Fibroblast of lung (primary cell): Measurements from ENCODE around the gene ADRB1. TPM values are rescaled to one million over a fixed set of nuclear protein-coding genes. Genes with fewer than 3 reads are reported as not detected.

Source experiments
- DNase-seq, 2 donors: peaks; one replicate each; pipeline versions ENCODE4 v3.0.0 to v3.0.0-alpha.2; 2010; ENCODE audit warnings: low read depth in 2 of 2
- H2AFZ ChIP-seq: 2 replicates; pipeline ENCODE4 v1.5.1; 2012; ENCODE audit warnings: low read length, control low read depth, inconsistent platforms
- H3K27ac ChIP-seq: 2 replicates; pipeline ENCODE4 v1.5.1; 2011; ENCODE audit warnings: low read length, control low read depth; ENCODE audit not compliant: insufficient read depth
- H3K27me3 ChIP-seq: 2 replicates; pipeline ENCODE4 v1.5.1; 2011; ENCODE audit warnings: mild to moderate bottlenecking, low read length; ENCODE audit not compliant: control insufficient read depth, insufficient read depth
- H3K36me3 ChIP-seq: 2 replicates; pipeline ENCODE4 v1.5.1; 2011; ENCODE audit warnings: low read length; ENCODE audit not compliant: control insufficient read depth, insufficient read depth
- H3K4me1 ChIP-seq: 2 replicates; pipeline ENCODE4 v1.5.1; 2011; ENCODE audit warnings: low read length; ENCODE audit not compliant: control insufficient read depth, insufficient read depth; ENCODE audit errors: extremely low read depth
- H3K4me2 ChIP-seq: 2 replicates; pipeline ENCODE4 v1.5.1; 2011; ENCODE audit warnings: low read length, control low read depth; ENCODE audit not compliant: insufficient read depth; ENCODE audit errors: extremely low read depth
- H3K4me3 ChIP-seq, 4 experiments: fragments of 200-600 bp in 1 of 4; sonication (generic) in 1 of 4; replicated peaks in 1 of 4; 2 replicates each; pipeline ENCODE4 v1.5.1; 2011 to 2016; ENCODE audit warnings: low read length in 4 of 4, low read depth in 3 of 4, mild to moderate bottlenecking in 3 of 4, control low read depth in 2 of 4, inconsistent platforms in 1 of 4, mixed read lengths in 1 of 4; ENCODE audit not compliant: insufficient read depth in 1 of 4; ENCODE audit errors: control extremely low read depth in 1 of 4
- H3K79me2 ChIP-seq: 2 replicates; pipeline ENCODE4 v1.5.1; 2012; ENCODE audit warnings: mild to moderate bottlenecking, low read length, inconsistent platforms; ENCODE audit not compliant: control insufficient read depth, insufficient read depth
- H3K9ac ChIP-seq: 2 replicates; pipeline ENCODE4 v1.5.1; 2011; ENCODE audit warnings: mild to moderate bottlenecking, low read length, control low read depth; ENCODE audit not compliant: insufficient read depth
- H3K9me3 ChIP-seq: 2 replicates; pipeline ENCODE4 v1.5.1; 2012; ENCODE audit warnings: low read depth, low read length; ENCODE audit not compliant: control insufficient read depth, insufficient read depth
- H4K20me1 ChIP-seq: 2 replicates; pipeline ENCODE4 v1.5.1; 2011; ENCODE audit warnings: low read length; ENCODE audit not compliant: control insufficient read depth, insufficient read depth; ENCODE audit errors: extremely low read depth
- EZH2 ChIP-seq: IDR thresholded peaks from 2 replicates; pipeline ENCODE4 v1.5.1; 2012; ENCODE audit warnings: low read length, control low read depth, mild to moderate bottlenecking; ENCODE audit errors: missing control alignments
- polyA plus RNA-seq, 2 donors: library from polyadenylated mRNA; depleted of rRNA in 1 of 2; stranded (reverse) in 1 of 2; unstranded in 1 of 2; fragments of >200 nt; gene quantifications; 2 replicates each; pipeline ENCODE4 v1.2.1, GENCODE V29; 2011 to 2012; ENCODE audit warnings: missing spikeins in 1 of 2
- total RNA-seq: library from RNA; depleted of rRNA; stranded (reverse); fragments of >200 nt; gene quantifications from 2 replicates; pipeline ENCODE4 v1.2.1, GENCODE V29; 2014
- TF ChIP-seq, protein P1 (sequence below), 2 donors: IDR thresholded peaks in 1 of 2; conservative IDR thresholded peaks in 1 of 2; 1 replicate in 1 of 2; 2 replicates in 1 of 2; pipeline ENCODE4 v1.5.1; 2011 to 2012; ENCODE audit warnings: low read length in 2 of 2, control low read depth in 1 of 2, inconsistent platforms in 1 of 2, low read depth in 1 of 2, mild to moderate bottlenecking in 1 of 2

The ADRB1 gene
- total and polyA plus RNA-seq, 2 donors (not counting 1 experiment from before 2014, with no cell fraction given): not detected

DNA sequence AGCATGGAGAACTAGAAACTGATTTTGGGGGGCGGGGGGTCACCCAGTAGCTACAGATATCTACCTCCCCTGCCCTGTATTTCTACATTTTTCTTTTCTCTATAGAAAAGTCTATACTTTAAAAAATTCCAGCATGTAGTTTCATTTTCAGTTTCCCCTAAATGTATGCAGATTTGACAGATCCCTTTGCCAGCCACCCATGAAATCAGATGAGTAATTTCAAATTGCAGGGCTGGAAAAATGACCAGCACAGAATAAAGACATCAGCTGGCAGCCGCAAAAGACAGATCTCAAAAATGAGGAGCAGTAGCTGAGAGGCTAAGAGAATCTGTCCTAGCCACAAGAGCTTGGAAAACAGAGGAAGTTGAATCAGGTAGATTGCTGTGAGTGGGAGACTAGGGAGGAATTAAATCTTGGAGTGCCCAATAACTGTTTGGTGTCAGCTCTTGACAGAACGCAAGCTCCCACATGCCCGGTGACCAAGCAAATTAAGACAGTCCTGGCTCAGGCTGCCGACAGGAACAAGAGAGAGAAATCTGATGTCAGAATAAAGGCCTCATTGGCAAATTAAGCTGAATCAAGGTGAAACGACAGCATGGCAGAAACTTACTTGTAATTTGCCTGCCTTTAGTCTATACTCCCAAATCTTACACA is 24.5 kb downstream of the ADRB1 start:
- no peaks in the 10 kb centered on the region for H3K27me3 ChIP-seq
- TF ChIP-seq, protein P1, sequence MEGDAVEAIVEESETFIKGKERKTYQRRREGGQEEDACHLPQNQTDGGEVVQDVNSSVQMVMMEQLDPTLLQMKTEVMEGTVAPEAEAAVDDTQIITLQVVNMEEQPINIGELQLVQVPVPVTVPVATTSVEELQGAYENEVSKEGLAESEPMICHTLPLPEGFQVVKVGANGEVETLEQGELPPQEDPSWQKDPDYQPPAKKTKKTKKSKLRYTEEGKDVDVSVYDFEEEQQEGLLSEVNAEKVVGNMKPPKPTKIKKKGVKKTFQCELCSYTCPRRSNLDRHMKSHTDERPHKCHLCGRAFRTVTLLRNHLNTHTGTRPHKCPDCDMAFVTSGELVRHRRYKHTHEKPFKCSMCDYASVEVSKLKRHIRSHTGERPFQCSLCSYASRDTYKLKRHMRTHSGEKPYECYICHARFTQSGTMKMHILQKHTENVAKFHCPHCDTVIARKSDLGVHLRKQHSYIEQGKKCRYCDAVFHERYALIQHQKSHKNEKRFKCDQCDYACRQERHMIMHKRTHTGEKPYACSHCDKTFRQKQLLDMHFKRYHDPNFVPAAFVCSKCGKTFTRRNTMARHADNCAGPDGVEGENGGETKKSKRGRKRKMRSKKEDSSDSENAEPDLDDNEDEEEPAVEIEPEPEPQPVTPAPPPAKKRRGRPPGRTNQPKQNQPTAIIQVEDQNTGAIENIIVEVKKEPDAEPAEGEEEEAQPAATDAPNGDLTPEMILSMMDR (conservative IDR thresholded peaks at IDR 0.05 in 1 of 2, IDR thresholded peaks at IDR 0.05 in 1 of 2; ENCODE audit: low read depth in 1 of 2, low read length in 2 of 2): no peak
- TF ChIP-seq EZH2: no peak
- DNase-seq: no peak

GRCh38 chr10:114070710-114071109 is 27.0 kb downstream of the ADRB1 start:
- no peak overlapping the region for H3K4me3 ChIP-seq
- no peaks in the 10 kb centered on the region for H3K36me3 ChIP-seq
- no peaks in the 10 kb centered on the region for H3K4me1 ChIP-seq
- no peaks in the 10 kb centered on the region for H4K20me1 ChIP-seq
- no peak overlapping the region for H3K27ac ChIP-seq
- TF ChIP-seq EZH2: no peak
- TF ChIP-seq, protein P1 (conservative IDR thresholded peaks at IDR 0.05 in 1 of 2, IDR thresholded peaks at IDR 0.05 in 1 of 2; ENCODE audit: low read depth in 1 of 2, low read length in 2 of 2): no peak
- H3K4me2 ChIP-seq: no peak overlapping the region
- H3K9me3 ChIP-seq: no peaks in the 10 kb centered on the region
- no peaks in the 10 kb centered on the region for H3K27me3 ChIP-seq
- no peak for DNase-seq
- H3K9ac ChIP-seq: no peak overlapping the region
- H2AFZ ChIP-seq: no peak overlapping the region
- H3K79me2 ChIP-seq: no peaks in the 10 kb centered on the region

More for the DNA sequence above, 24.5 kb downstream of the ADRB1 start:
- Histone ChIP-seq H2AFZ (no peak overlapping the region), H3K36me3 (no peaks in the 10 kb centered on the region), H3K4me1 (no peaks in the 10 kb centered on the region), H3K9ac (no peak overlapping the region), H3K79me2 (no peaks in the 10 kb centered on the region), H3K4me2 (no peak overlapping the region), H3K9me3 (no peaks in the 10 kb centered on the region), H3K4me3 (no peak overlapping the region), H4K20me1 (no peaks in the 10 kb centered on the region), H3K27ac (no peak overlapping the region)

GRCh38 chr10:114071178-114071577 is 27.5 kb downstream of the ADRB1 start:
- Histone ChIP-seq H3K36me3 (no peaks in the 10 kb centered on the region), H3K27me3 (no peaks in the 10 kb centered on the region), H3K27ac (no peak overlapping the region), H3K9ac (no peak overlapping the region), H3K9me3 (no peaks in the 10 kb centered on the region), H3K4me3 (no peak overlapping the region), H3K4me1 (no peaks in the 10 kb centered on the region), H2AFZ (no peak overlapping the region), H3K4me2 (no peak overlapping the region), H3K79me2 (no peaks in the 10 kb centered on the region), H4K20me1 (no peaks in the 10 kb centered on the region)
- TF ChIP-seq, protein P1 (conservative IDR thresholded peaks at IDR 0.05 in 1 of 2, IDR thresholded peaks at IDR 0.05 in 1 of 2; ENCODE audit: low read depth in 1 of 2, low read length in 2 of 2): no peak
- TF ChIP-seq EZH2: no peak
- no peak for DNase-seq
